ENCODE data around the gene CAMK2G.

GRCh38 chr10:73771722-73772280 is 102.6 kb downstream of the CAMK2G start:
- TF ChIP-seq POLR2AphosphoS5 (IDR thresholded peaks at IDR 0.05; ENCODE audit: low read depth, low read length) (no peak), CTCF (IDR thresholded peaks at IDR 0.05) (no peak), SIN3A (IDR thresholded peaks at IDR 0.05; ENCODE audit: borderline replicate concordance, insufficient read depth, low read depth, low read length) (no peak)

Data from Panc1 (cell line).